ENCODE measurements around the gene CFAP65. TPM values are rescaled to one million over a fixed set of nuclear protein-coding genes. Genes with fewer than 3 reads are reported as not detected.
A peak's percentile ranks its signal among the peaks of the same experiment; 100 is the strongest.

CFAP65 gene
- under 1 TPM in 1 of 12 donors, not detected in 11; 0.08 TPM for polyA plus RNA-seq (ENCODE audit: insufficient read length in 12 of 12)
- long read RNA-seq, donor 1: 0 reads
- long read RNA-seq, donor 2: 0 reads
- long read RNA-seq, donor 3: 0 reads
- long read RNA-seq, donor 4: 0 reads
- long read RNA-seq, donor 5: 0 reads
- long read RNA-seq, donor 6: 0 reads
- long read RNA-seq, donor 7: 0 reads
- long read RNA-seq, donor 8: 0 reads
- long read RNA-seq, donor 9: 0 reads
- long read RNA-seq, donor 10: 0 reads
- long read RNA-seq, donor 11: 0 reads

DNA sequence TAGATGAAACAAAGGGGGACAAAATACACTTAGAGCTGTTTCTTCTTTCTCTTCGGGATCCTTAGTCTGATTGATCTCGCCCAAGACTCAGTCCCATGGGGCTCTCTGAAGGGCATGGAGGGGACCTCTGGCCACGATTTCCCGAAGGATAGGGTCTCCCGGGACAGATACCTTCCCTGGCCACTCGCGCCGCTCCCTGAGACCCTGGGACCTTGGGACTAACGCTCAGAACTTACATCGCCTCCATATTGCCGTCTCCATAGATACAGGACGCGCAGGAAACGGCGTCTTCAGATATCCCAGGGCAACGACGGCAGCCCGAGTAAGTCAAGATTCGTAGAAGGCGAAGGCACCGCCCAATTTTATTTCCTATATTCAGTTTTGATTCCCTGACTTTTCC is at the start of gene CFAP65:
TSS of gene CFAP65 (minus strand) at position 265 of the 400 bp plus-strand sequence. CDS start 2,468 bp downstream, outside the sequence.
- no peak for DNase-seq

- DNase-seq: no peak
These were observed 49.4 kb upstream of the CFAP65 start for GRCh38 chr2:219090436-219091299.

DNA sequence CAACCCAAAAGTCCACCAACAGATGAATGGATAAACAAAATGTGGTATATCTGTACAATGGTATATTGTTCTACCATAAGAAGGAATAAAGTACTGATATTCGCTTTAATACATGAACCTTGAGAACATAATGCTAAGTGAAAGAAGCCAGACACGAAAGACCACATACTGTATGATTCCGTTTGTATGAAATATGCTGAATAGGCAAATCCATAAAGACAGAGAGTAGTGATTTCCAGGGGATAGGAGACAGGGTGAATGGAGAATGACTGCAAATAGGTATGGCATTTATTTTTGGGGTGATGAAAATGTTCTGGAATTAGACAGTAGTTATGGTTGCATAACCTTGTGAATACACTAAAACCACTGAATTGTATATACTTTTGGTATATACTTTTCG is 48.0 kb upstream of the CFAP65 start:
- DNase-seq: no peak

DNA sequence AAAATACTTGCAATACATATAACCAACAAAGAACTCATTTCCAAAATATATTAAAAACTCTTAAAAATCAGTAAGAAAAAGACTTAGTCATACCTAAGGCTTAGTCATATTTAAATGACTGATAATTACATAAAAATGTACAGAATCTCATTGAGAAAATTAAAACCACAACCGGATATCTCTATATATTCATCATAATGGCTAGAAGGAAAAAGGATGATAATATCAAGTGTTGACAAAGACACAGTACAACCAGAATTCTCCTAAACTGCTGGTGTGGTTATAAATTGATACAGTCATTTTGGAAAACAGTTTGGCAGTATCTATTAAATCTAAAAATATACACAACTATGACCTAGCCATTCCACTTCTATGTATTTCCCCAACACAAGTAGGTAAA is 46.5 kb upstream of the CFAP65 start:
- no peak for DNase-seq

GRCh38 chr2:219087361-219087760 is 46.0 kb upstream of the CFAP65 start:
- DNase-seq: no peak

DNA sequence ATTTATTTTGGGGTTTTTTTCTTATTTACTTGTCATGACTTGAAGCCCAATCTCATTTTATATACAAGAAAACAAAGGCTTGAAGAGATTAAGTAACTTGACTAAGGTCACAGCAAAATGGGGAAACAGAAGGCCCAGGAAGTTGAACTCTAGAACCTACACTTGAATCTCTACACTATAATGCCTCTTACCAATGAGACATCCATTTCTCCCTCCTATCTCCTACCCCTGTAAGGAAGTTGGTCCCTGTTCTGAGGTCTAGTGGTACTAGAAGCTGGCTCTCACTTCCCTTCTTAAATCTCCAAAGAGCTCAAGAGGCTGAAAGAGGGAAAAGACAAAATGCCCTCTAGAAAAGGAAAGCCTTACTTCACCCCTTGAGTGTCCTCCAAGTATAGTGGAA is 44.9 kb upstream of the CFAP65 start:
- no peak for DNase-seq

- DNase-seq: no peak
These were observed 43.5 kb upstream of the CFAP65 start for GRCh38 chr2:219084791-219085190.

DNA sequence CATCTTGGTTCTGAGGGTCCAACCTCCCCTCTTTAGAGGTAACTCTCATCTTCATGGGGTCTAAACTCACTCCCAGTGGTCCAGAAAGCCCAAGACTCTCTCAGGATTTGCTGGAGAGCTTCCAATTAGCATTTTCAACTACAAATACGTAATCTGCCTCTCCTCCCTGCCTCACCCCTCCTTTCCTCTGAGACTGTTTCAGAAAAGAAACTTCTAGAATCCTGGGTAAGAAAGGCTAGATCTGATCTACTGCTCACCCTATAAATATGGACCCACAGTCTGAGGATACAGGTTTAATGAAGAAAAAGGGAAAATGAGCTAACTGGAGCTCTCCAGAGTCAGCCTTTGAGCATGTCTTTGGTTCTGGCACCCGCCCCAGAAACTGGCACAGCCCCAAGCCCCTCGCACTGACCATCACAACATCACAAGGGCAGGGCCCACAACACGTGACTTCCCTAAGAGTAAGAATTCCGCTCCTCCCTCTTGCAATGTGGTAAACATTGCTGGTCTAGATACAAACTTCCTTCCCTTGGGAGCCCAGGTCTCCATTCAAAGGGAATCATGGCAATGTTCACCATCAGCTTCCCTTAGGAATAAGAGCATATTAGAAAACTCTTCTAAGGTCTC is 41.1 kb upstream of the CFAP65 start:
- DNase-seq: no peak

GRCh38 chr2:219081701-219082331 is 40.5 kb upstream of the CFAP65 start:
- DNase-seq: no peak

DNA sequence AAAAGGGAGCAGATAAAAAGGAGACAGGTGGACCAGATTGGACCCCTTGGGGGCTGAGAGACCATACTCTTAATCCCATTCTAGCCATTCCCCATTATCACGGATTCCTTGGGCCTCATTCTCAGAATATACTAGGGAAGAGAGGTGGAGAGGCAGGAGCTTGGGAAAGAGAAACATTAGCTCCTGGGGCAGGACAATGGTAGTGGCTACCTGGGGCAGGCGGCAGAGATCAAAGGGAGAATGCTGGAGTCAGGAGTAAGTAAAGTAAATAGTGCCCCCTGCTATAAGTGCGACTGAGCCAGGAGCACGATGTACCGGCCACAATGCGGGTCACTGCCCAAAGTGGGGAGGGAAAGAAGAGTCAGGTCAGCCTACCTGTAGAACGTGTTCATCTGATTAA is 39.8 kb upstream of the CFAP65 start:
- no peak for DNase-seq

- no peak for DNase-seq
These were observed 38.1 kb upstream of the CFAP65 start for GRCh38 chr2:219079417-219079816.

DNA sequence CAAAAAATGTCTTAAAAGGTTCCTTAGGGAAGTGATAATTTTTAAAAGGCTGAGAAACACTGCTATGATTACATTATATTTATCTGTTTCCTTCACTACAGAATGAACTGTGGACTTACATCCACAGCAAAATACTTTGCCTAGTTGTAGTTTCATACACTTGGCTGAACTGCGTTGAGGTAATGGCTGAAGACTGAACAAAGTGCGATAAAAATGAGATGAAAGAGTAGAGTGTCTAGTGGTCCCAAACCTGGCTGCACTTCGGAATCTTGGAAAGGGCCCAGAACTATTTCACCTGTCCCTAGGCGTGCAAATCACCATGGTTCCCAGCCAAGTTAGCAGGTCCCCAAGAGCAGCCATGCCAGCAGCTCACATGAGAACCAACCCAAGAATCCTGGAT is 37.6 kb upstream of the CFAP65 start:
- DNase-seq: no peak

DNA sequence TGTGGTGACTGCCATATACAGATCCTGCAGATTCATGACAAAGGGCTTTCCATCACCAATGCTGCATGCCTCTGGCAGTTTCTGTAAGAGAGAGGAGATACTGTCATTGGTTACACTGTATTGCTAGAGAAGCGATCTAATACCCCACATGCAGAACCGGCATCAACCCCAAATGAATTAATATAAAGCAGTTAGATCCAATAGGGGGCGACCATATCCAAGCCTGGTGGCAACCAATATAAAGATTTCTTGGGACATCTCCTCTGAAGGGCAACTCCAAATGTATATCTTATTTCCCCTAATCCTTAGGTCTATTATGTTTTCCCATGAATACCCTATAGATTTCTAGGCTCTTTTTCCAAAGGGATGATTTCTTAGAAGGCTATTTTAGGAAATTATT is 36.8 kb upstream of the CFAP65 start:
- no peak for DNase-seq

- DNase-seq: no peak
These were observed 34.9 kb upstream of the CFAP65 start for GRCh38 chr2:219076253-219076652.

DNA sequence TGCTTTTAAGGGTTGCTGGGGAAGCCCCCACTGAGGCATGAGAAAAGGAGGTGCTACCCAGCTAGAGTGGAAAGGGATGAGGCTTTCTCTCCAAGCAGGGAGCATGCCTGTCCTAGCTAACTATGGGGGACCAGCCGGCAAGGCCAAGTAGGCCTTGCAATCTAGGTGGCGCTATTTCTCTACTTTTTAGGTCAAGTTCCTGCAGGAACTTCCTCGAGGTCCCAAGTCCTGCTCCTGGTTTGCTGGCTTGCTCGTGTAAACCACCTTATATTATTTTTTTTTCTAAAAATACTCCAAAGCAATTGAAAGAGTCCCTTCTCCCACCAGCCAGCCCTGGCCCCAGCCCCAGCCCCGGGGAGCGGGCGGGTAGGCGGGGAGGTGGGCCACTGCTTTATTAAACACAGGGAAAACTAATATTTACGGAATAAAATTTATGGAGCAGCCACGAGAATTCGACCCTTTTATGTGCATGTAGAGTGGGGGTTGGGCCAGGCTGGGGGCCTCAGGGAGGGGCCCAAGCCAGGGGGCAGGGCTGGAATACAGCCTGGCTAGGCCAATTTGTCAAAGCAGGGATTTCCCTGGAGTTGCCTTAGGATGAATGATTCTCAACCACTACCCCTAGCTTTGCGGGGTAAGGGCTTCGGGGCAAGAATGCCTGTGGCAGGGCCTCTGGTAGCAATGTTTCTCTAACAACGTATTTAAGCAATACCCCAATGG is 32.3 kb upstream of the CFAP65 start:
- DNase-seq: peak; percentile 26

DNA sequence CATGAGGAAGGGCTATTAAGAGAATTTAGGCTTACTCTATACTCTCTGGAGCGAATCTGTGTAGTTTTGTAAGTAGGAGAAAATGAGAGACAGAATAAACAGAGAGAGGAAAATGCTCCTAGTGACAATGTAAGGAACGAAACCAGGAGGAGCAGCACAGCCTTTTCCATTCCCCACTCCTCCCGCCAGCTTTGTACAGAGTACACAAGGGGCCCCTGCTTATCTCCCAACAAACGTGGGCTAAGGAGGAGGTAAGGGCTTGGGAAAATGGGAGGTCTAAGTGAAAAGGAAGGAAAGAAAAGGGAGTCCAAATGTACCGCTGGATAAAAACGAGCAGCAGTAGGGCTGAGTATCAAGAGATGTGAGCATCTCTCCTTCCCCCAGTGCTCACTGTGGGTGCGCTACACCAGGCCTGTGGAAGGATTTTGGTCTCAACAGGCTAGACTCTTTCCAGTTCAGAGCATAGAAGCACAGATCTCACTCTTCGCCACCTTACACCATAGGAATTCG is 31.5 kb upstream of the CFAP65 start:
- no peak for DNase-seq

GRCh38 chr2:219071131-219071816 is 30.0 kb upstream of the CFAP65 start:
- no peak for DNase-seq

GRCh38 chr2:219065484-219065883 is 24.2 kb upstream of the CFAP65 start:
- no peak for DNase-seq

GRCh38 chr2:219062081-219062480 is 20.8 kb upstream of the CFAP65 start:
- no peak for DNase-seq

Measured in muscle of arm (tissue), 14 donors.